H9 (cell line): Measurements from ENCODE around the gene LEFTY1. TPM values are rescaled to one million over a fixed set of nuclear protein-coding genes. Genes with fewer than 3 reads are reported as not detected.

Experiments used
- DNase-seq: peaks from one replicate; pipeline ENCODE4 v3.0.0-alpha.2; 2017
- H2AFZ ChIP-seq: one replicate; pipeline ENCODE4 v1.6.1; 2013; ENCODE audit warnings: mild to moderate bottlenecking, low read length, control low read depth, moderate library complexity
- H2AK5ac ChIP-seq: 2 replicates; pipeline ENCODE4 v1.6.1; 2013; ENCODE audit warnings: low read length, control low read depth, mixed read lengths; ENCODE audit not compliant: insufficient read length
- H2BK120ac ChIP-seq: one replicate; pipeline ENCODE4 v1.6.1; 2013; ENCODE audit warnings: low read depth, mild to moderate bottlenecking, low read length, control low read depth, inconsistent platforms; ENCODE audit not compliant: poor library complexity, severe bottlenecking
- H2BK12ac ChIP-seq: 2 replicates; pipeline ENCODE4 v1.6.1; 2013; ENCODE audit warnings: low read length, control low read depth, mixed read lengths, low read depth; ENCODE audit not compliant: insufficient read length
- H2BK15ac ChIP-seq: 2 replicates; pipeline ENCODE4 v1.6.1; 2013; ENCODE audit warnings: low read depth, low read length, control low read depth
- H2BK20ac ChIP-seq: one replicate; pipeline ENCODE4 v1.6.1; 2013; ENCODE audit warnings: low read depth, mild to moderate bottlenecking, low read length, control low read depth, inconsistent platforms; ENCODE audit not compliant: poor library complexity, severe bottlenecking
- H2BK5ac ChIP-seq: 2 replicates; pipeline ENCODE4 v1.6.1; 2013; ENCODE audit warnings: low read length, control low read depth, mixed read lengths; ENCODE audit not compliant: insufficient read length
- H3K14ac ChIP-seq: 2 replicates; pipeline ENCODE4 v1.6.1; 2013; ENCODE audit warnings: low read length, control low read depth; ENCODE audit not compliant: insufficient read depth
- H3K18ac ChIP-seq: 2 replicates; pipeline ENCODE4 v1.6.1; 2013; ENCODE audit warnings: low read depth, mild to moderate bottlenecking, mixed read lengths, low read length, control low read depth; ENCODE audit not compliant: insufficient read length
- H3K23ac ChIP-seq: 2 replicates; pipeline ENCODE4 v1.6.1; 2013; ENCODE audit warnings: low read length, control low read depth, mixed read lengths, low read depth; ENCODE audit not compliant: insufficient read length
- H3K23me2 ChIP-seq: 2 replicates; pipeline ENCODE4 v1.6.1; 2013; ENCODE audit warnings: low read depth, mild to moderate bottlenecking, mixed read lengths, low read length, control low read depth; ENCODE audit not compliant: insufficient read length, poor library complexity, severe bottlenecking
- H3K27ac ChIP-seq: 2 replicates; pipeline ENCODE4 v1.5.1; 2013; ENCODE audit warnings: low read length, control low read depth, mixed read lengths, low read depth; ENCODE audit not compliant: insufficient read length
- H3K27me3 ChIP-seq: 2 replicates; pipeline ENCODE4 v1.6.1; 2013; ENCODE audit warnings: low read length, control low read depth, inconsistent platforms; ENCODE audit not compliant: insufficient read depth
- H3K4ac ChIP-seq: 2 replicates; pipeline ENCODE4 v1.6.1; 2013; ENCODE audit warnings: low read depth, mild to moderate bottlenecking, control low read depth, inconsistent platforms, low read length, moderate library complexity
- H3K4me1 ChIP-seq: 2 replicates; pipeline ENCODE4 v1.6.1; 2013; ENCODE audit warnings: low read length, control low read depth, inconsistent platforms; ENCODE audit not compliant: insufficient read depth
- H3K4me2 ChIP-seq: 2 replicates; pipeline ENCODE4 v1.6.1; 2013; ENCODE audit warnings: low read length, control low read depth, mixed read lengths; ENCODE audit not compliant: insufficient read length, insufficient read depth
- H3K56ac ChIP-seq: 2 replicates; pipeline ENCODE4 v1.6.1; 2013; ENCODE audit warnings: low read depth, mild to moderate bottlenecking, mixed read lengths, low read length, control low read depth; ENCODE audit not compliant: insufficient read length
- H3K79me1 ChIP-seq: 2 replicates; pipeline ENCODE4 v1.6.1; 2013; ENCODE audit warnings: low read depth, mild to moderate bottlenecking, moderate library complexity, low read length, control low read depth, inconsistent platforms; ENCODE audit not compliant: insufficient read depth, poor library complexity, severe bottlenecking
- H3K79me2 ChIP-seq: 2 replicates; pipeline ENCODE4 v1.6.1; 2013; ENCODE audit warnings: low read length, control low read depth, inconsistent platforms; ENCODE audit not compliant: insufficient read depth
- H3K9ac ChIP-seq: 2 replicates; pipeline ENCODE4 v1.6.1; 2013; ENCODE audit warnings: low read length, control low read depth, mixed read lengths; ENCODE audit not compliant: insufficient read length; ENCODE audit errors: extremely low read depth
- H3K9me3 ChIP-seq: one replicate; pipeline ENCODE4 v1.6.1; 2013; ENCODE audit warnings: low read depth, low read length, inconsistent platforms; ENCODE audit not compliant: control insufficient read depth
- H3T11ph ChIP-seq: one replicate; pipeline ENCODE4 v1.6.1; 2013; ENCODE audit warnings: mild to moderate bottlenecking, low read length, control low read depth, inconsistent platforms
- H4K20me1 ChIP-seq: one replicate; pipeline ENCODE4 v1.6.1; 2013; ENCODE audit not compliant: control insufficient read depth, insufficient read length, insufficient read depth
- H4K5ac ChIP-seq: 2 replicates; pipeline ENCODE4 v1.6.1; 2013; ENCODE audit warnings: low read depth, mild to moderate bottlenecking, mixed read lengths, low read length, control low read depth; ENCODE audit not compliant: insufficient read length
- H4K8ac ChIP-seq: replicated peaks from 2 replicates; pipeline ENCODE4 v1.6.1; 2013; ENCODE audit warnings: low read length, control low read depth, mixed read lengths, low read depth; ENCODE audit not compliant: insufficient read length
- H4K91ac ChIP-seq: 2 replicates; pipeline ENCODE4 v1.6.1; 2013; ENCODE audit warnings: low read depth, mild to moderate bottlenecking, moderate library complexity, mixed read lengths, low read length, control low read depth; ENCODE audit not compliant: insufficient read length
- H3K27ac Mint-ChIP-seq, 3 experiments: 2 replicates in 2 of 3; 3 replicates in 1 of 3; pipeline ENCODE4 v1.8.0; 2020 to 2021; ENCODE audit warnings: mixed read lengths in 3 of 3, mild to moderate bottlenecking in 1 of 3, moderate library complexity in 1 of 3
- H3K27me3 Mint-ChIP-seq: 2 replicates; pipeline ENCODE4 v1.8.0; 2021; ENCODE audit warnings: low read depth, mild to moderate bottlenecking, moderate library complexity, mixed read lengths
- H3K36me3 Mint-ChIP-seq, 3 experiments: 2 replicates in 2 of 3; 3 replicates in 1 of 3; pipeline ENCODE4 v1.8.0; 2020 to 2021; ENCODE audit warnings: low read depth in 3 of 3, mixed read lengths in 3 of 3; ENCODE audit not compliant: insufficient read depth in 1 of 3
- H3K4me1 Mint-ChIP-seq, 2 experiments: 2 replicates each; pipeline ENCODE4 v1.8.0; 2020; ENCODE audit warnings: mixed read lengths in 2 of 2
- H3K4me3 Mint-ChIP-seq, 2 experiments: 2 replicates in 1 of 2; 3 replicates in 1 of 2; pipeline ENCODE4 v1.8.0; 2020 to 2021; ENCODE audit warnings: mild to moderate bottlenecking in 2 of 2, mixed read lengths in 2 of 2, moderate library complexity in 1 of 2
- H3K9me3 Mint-ChIP-seq, 2 experiments: 2 replicates in 1 of 2; 3 replicates in 1 of 2; pipeline ENCODE4 v1.8.0; 2020; ENCODE audit warnings: mild to moderate bottlenecking in 2 of 2, mixed read lengths in 2 of 2, moderate library complexity in 1 of 2
- WGBS: extraction: QIAGEN DNeasy Blood & Tissue Kit; methylation state at CpG from one replicate; pipeline ENCODE4 v1.1.7; 2013; ENCODE audit warnings: missing lambda C conversion rate, low lambda C conversion rate, mixed read lengths; ENCODE audit not compliant: insufficient read length; ENCODE audit errors: extremely low coverage; 5-methylcytosine and 5-hydroxymethylcytosine counted together
- total RNA-seq: library from RNA; stranded (reverse); gene quantifications from 2 replicates; pipeline ENCODE4 v1.2.1, GENCODE V29; 2021
- TF ChIP-seq, protein P1 (sequence below): fragments of 200-600 bp; sonication (generic); conservative IDR thresholded peaks from 3 replicates; pipeline ENCODE4 v1.8.0; 2021; ENCODE audit warnings: antibody characterized with exemption, mild to moderate bottlenecking

Gene LEFTY1
- total RNA-seq, 1 experiment from 2014 or later, result 107 TPM

DNA sequence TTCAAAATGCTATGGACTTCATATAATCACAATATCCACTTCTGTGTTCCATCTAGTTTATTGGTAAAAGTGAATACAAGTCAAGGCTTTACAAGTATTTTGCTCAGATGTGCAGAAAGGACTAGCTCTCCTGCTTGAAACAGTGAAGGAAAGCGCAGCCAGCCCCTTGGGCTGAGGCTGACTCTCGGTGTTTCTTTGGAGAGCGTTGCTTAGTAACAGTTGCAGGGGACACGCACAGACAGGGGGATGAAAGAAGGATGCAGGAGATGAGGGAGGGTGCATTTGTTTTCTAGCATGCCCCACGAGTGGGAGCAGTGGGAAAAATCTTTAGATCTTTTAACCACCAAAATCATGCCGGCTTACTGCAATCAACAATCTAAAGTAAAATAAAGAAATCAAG is 26.0 kb upstream of the LEFTY1 start:
- no peak overlapping the region for H3K4me3 Mint-ChIP-seq
- H3K9me3 Mint-ChIP-seq, result no peaks in the 10 kb centered on the region
- H3K4me2 ChIP-seq, result no peak overlapping the region

More for the DNA sequence above, 26.0 kb upstream of the LEFTY1 start:
- H2BK15ac ChIP-seq, result no peak overlapping the region
- no peaks in the 10 kb centered on the region for H3K23me2 ChIP-seq
- H4K8ac ChIP-seq, result no peak overlapping the region
- H3K79me2 ChIP-seq, result no peaks in the 10 kb centered on the region
- H3K79me1 ChIP-seq, result no peaks in the 10 kb centered on the region
- H3K4me1 ChIP-seq, result no peaks in the 10 kb centered on the region; the same call in 1 of the 2 replicates
- no peak for DNase-seq
- Mint-ChIP-seq H3K27me3 (peaks cover 5% of the 10 kb centered on the region; the same call in 1 of the 2 replicates), H3K36me3 (peaks cover 15 to 30% (median 25%) of the 10 kb centered on the region in 3 experiments; a peak in 6 of 7 replicates), H3K4me1 (peaks cover 9 to 10% of the 10 kb centered on the region in 2 experiments; a peak in 3 of 4 replicates), H3K27ac (peak overlapping the region in 2 of 3 experiments; percentile 7 to 10; a peak in 3 of 7 replicates)
- no peak overlapping the region for H3K9ac ChIP-seq
- H3K14ac ChIP-seq, result no peak overlapping the region
- H2BK5ac ChIP-seq, result no peak overlapping the region
- no peak overlapping the region for H2AFZ ChIP-seq
- no peak overlapping the region for H4K5ac ChIP-seq
- no peak overlapping the region for H3T11ph ChIP-seq
- no peaks in the 10 kb centered on the region for H3K27me3 ChIP-seq
- H3K9me3 ChIP-seq, result no peaks in the 10 kb centered on the region
- H3K56ac ChIP-seq, result no peak overlapping the region
- no peak overlapping the region for H3K18ac ChIP-seq
- TF ChIP-seq, protein P1, sequence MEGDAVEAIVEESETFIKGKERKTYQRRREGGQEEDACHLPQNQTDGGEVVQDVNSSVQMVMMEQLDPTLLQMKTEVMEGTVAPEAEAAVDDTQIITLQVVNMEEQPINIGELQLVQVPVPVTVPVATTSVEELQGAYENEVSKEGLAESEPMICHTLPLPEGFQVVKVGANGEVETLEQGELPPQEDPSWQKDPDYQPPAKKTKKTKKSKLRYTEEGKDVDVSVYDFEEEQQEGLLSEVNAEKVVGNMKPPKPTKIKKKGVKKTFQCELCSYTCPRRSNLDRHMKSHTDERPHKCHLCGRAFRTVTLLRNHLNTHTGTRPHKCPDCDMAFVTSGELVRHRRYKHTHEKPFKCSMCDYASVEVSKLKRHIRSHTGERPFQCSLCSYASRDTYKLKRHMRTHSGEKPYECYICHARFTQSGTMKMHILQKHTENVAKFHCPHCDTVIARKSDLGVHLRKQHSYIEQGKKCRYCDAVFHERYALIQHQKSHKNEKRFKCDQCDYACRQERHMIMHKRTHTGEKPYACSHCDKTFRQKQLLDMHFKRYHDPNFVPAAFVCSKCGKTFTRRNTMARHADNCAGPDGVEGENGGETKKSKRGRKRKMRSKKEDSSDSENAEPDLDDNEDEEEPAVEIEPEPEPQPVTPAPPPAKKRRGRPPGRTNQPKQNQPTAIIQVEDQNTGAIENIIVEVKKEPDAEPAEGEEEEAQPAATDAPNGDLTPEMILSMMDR, result no peak
- WGBS, result no CpG with 5 or more reads among the region's 6 CpGs
- no peak overlapping the region for H3K4ac ChIP-seq
- no peak overlapping the region for H2AK5ac ChIP-seq
- H3K23ac ChIP-seq, result no peak overlapping the region
- H4K91ac ChIP-seq, result no peak overlapping the region
- no peak overlapping the region for H2BK20ac ChIP-seq
- H4K20me1 ChIP-seq, result no peaks in the 10 kb centered on the region
- H2BK12ac ChIP-seq, result no peak overlapping the region
- H2BK120ac ChIP-seq, result no peak overlapping the region
- H3K27ac ChIP-seq, result no peak overlapping the region
